HG02623 (cell line): Measurements from ENCODE around the gene MICALL1.
A peak's percentile ranks its signal among the peaks of the same experiment; 100 is the strongest.

Experiments used
- ATAC-seq: cut with Tn5 transposase; IDR thresholded peaks from one replicate; pipeline ENCODE4 v1.9.1; 2021; ENCODE audit warnings: moderate library complexity; ENCODE audit not compliant: unreplicated experiment

MICALL1 gene, protein sequence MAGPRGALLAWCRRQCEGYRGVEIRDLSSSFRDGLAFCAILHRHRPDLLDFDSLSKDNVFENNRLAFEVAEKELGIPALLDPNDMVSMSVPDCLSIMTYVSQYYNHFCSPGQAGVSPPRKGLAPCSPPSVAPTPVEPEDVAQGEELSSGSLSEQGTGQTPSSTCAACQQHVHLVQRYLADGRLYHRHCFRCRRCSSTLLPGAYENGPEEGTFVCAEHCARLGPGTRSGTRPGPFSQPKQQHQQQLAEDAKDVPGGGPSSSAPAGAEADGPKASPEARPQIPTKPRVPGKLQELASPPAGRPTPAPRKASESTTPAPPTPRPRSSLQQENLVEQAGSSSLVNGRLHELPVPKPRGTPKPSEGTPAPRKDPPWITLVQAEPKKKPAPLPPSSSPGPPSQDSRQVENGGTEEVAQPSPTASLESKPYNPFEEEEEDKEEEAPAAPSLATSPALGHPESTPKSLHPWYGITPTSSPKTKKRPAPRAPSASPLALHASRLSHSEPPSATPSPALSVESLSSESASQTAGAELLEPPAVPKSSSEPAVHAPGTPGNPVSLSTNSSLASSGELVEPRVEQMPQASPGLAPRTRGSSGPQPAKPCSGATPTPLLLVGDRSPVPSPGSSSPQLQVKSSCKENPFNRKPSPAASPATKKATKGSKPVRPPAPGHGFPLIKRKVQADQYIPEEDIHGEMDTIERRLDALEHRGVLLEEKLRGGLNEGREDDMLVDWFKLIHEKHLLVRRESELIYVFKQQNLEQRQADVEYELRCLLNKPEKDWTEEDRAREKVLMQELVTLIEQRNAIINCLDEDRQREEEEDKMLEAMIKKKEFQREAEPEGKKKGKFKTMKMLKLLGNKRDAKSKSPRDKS

GRCh38 chr22:37905534-37906363 lies at the start of gene MICALL1:
TSS of gene MICALL1 (plus strand) at chr22:37906297. CDS start at chr22:37906423, 126 bp downstream.
- ATAC-seq, result peak; percentile 69

DNA sequence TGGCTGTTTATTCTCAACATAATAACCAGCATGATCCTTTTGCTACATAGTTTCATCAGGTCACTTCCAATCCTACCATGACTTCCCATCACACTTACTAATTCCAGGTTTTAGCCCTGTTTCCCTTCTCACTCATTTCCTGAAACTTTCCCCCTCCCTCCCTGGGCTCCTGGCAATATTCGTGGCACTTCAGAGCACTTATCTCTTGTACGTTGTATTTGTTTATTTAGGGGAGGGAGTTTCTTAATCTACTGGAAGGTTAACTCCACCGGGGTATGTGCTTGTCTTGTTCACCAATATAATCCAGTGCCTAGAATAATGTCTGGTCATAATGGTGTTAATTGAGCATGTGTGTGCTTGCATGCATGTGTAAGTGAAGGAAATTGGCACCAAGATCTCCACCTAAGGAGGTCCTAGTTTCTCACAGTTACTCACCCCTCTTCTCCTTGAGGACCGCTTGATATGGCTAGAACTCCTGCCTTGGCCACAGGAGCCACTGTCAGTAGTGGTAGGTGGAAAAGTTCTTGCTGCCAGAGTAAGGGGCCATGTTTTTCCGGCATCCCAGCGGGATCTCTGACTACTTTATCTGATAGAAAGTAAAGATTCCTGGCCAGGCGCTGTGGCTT lies 45.2 kb upstream of the MICALL1 start:
- ATAC-seq, result no peak

GRCh38 chr22:37862570-37863325 lies 43.3 kb upstream of the MICALL1 start:
- ATAC-seq, result no peak

GRCh38 chr22:37865510-37865909 lies 40.6 kb upstream of the MICALL1 start:
- no peak for ATAC-seq

DNA sequence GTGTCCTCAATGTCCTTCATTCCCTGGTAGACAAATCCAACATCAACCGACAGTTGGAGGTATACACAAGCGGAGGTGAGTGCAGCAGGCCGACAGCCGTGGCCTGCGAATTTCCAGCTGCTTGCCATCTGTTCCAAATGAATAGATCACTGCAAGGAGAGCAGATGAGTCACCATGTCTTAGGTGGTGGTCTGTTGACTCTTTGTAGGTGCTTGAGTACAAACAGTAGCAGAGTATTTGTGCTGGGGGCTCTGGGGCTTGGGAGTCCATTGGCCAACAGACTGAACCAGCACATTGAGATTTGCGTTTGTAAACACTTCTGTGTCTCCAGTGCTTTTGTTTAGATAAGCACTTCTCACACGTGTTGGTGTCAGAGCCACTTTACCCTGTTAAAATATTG lies 35.8 kb upstream of the MICALL1 start:
- ATAC-seq, result no peak

- no peak for ATAC-seq
Measured at GRCh38 chr22:37880668-37881440, 25.2 kb upstream of the MICALL1 start.

DNA sequence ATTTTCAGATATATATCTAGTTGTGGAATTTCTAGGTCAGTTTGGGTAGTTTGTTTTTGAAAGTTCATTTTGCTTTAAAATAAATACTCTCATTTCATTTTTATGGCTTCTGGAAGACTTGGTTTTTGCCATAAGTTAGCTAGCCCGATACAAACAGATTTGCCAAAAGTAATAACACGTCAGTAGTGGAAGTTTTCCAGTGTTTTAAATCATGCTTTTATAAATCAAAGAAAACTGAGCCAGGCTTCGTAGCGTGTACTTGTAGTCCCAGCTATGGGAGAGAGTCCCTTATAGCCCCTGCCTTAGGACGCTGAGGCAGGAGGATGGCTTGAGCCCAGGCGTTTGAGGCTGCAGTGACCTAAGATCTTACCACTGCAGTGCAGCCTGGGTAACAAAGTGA lies 21.7 kb upstream of the MICALL1 start:
- no peak for ATAC-seq

DNA sequence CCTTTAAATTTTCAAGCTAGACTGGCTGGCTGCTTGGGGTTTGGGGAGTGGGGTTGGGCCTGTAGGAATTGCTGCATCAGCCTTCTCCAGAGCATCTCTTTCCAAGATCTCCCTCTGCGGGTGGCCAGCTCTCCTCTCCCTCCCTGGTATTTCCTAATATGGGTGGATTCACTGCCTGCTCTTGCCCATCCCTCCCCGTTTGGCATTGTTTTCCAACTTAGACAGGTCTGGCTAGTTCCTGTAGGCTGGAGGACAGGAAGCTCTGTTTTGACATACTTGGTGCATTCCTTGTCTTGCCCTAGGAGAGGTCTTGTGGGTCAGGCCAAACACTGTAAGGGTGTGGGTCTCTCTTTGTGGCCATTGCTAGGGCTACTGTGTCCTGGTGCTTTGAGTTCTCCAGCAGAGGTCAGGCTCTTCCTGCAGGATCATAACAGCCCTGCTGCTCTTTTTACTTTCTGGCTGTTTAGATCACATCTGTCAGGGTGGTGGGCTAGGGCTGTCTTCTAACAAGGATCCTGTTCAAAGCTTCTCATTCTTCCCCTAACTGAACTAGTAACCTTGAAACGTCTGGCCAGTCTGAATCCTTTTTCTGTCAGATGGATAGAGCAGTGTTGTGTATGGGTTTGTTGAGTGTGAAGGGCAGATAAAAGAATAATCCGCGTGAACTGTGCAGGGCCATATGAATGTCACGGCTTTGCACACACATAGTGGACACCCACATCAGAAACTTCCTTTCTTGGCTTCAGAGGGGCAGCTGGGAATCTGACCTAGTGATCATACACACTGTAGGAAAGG lies 18.3 kb upstream of the MICALL1 start:
- no peak for ATAC-seq

GRCh38 chr22:37891926-37892325 lies 14.2 kb upstream of the MICALL1 start:
- no peak for ATAC-seq

- ATAC-seq, result no peak
Measured at GRCh38 chr22:37892566-37893335, 13.3 kb upstream of the MICALL1 start.

DNA sequence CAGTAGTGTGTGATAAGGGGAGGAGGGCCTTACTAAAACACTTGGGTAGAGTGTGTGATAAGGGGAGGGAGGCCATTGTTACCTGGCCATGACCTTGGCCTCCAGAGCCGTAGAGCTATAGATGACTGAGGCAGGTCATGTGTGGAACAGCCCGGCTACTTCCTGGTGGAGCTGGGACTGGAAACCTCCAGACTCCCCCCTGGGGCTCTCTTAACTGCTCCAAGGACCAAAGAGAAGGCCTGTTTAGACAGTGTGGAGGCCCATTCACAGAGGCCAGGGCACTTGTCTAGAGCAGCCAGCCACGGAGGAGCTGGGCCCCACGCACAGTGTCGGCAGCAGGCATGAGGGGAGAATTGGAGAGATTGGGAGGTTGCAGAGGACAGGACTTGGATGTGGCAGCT lies 12.5 kb upstream of the MICALL1 start:
- no peak for ATAC-seq

DNA sequence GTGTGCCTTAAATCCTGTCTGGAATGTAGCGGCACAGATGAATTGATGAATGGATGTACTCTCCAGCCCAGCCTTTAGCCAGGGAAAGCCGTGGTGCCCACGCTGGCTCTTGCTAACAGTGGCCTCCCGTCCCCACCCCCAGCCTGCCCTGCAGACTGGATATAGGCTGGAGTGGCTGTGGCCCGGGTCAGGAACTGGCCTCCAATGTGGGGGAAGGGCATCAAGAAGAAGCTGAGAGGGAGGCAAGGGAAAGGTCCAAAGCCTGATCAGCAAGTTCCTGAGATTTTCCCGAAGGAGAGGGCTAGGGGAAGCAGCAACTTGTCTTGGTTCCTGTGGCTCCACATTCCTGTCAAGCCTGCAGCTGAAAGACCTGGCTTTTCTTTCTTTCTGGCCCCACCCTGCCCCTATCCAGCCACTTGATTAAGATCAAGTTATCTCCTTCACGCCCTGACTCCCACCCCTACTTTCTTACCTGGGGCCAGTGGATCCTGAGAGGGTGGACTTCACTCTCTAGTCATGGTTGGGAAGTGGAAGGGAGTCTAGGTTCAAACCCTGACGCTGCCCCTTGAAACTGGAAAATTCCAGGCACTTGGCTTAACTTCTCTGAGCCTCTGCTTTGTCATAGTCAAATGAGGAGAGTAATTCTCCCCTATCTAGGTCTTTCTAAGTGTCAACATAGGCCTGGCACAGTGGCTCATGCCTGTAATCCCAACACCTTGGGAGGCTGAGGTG lies 11.0 kb upstream of the MICALL1 start:
- ATAC-seq, result no peak

DNA sequence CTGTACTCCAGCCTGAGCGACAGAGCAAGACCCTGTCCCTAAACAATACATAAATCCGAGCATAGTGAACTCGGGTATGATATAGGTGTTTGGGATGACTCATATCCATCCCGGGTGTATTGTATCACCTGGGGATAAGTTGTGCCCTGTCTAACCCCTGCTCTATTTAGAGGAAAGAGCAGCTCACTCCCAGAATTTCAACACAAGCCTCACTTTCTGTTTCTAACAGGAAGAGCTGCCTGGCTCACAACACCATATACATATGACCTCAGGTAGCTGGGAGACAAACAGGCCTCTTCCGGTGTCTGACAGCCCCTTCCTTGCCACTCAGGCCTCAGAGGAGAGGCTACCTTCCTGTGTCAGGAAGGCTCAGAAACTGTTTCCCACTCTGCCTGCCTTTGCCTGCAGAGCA lies 9.9 kb upstream of the MICALL1 start:
- no peak for ATAC-seq

GRCh38 chr22:37896939-37897338 lies 9.2 kb upstream of the MICALL1 start:
- ATAC-seq, result no peak

DNA sequence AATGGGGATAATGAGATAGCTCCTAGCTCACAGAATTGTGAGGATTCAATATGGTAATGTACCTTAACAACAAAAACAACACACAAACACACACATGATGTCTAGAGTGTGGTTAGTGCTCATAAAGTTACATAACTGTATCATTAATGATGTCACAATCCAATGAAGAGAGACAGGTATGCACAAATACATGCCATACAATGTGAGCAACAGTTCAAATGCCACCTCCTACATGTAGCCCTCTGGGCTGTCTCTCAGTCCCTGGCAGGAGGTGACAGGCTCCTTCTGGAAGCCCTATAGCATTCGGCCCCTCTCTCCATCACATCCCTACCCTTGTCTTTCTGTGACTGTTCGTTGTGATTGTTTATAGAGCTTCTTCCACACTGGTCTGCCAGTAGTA lies 8.3 kb upstream of the MICALL1 start:
- ATAC-seq, result no peak

- no peak for ATAC-seq
Measured at GRCh38 chr22:37898441-37899181, 7.5 kb upstream of the MICALL1 start.
